Vagina (tissue), 2 donors: ENCODE measurements around the gene CEACAM4.
"Not testable (repeated sequence)": the region's sequence is repeated elsewhere in the genome, so short reads cannot be mapped to it uniquely, and the experiment has no call there.

Experiments used
- CTCF ChIP-seq, 3 experiments: fragments of 450-650 bp in 2 of 3; fragments of 200-600 bp in 1 of 3; sonication (generic) in 1 of 3; IDR thresholded peaks; one replicate each; pipeline ENCODE4 v1.5.1; 2017 to 2019; ENCODE audit warnings: antibody characterized with exemption in 3 of 3, mild to moderate bottlenecking in 2 of 3, moderate library complexity in 2 of 3
- POLR2A ChIP-seq, 2 donors: fragments of 450-650 bp; IDR thresholded peaks; one replicate each; pipeline ENCODE4 v1.6.1; 2017; ENCODE audit warnings: antibody characterized with exemption in 2 of 2, mild to moderate bottlenecking in 2 of 2, moderate library complexity in 2 of 2

- not testable (repeated sequence) for TF ChIP-seq CTCF, POLR2A (IDR thresholded peaks at IDR 0.05)
These were observed 45.8 kb downstream of the CEACAM4 start for GRCh38 chr19:41581068-41581467.
